Measurements from ENCODE around the gene SYTL3.
"Not testable (repeated sequence)": the region's sequence is repeated elsewhere in the genome, so short reads cannot be mapped to it uniquely, and the experiment has no call there.

Gene SYTL3

GRCh38 chr6:158621694-158622544 lies 27.9 kb upstream of the SYTL3 start:
- DNase-seq (ENCODE audit: extremely low read depth in 1 of 2, low read depth in 1 of 2) = no peak

- DNase-seq (ENCODE audit: extremely low read depth in 1 of 2, low read depth in 1 of 2) = no peak
These were observed 27.2 kb upstream of the SYTL3 start for GRCh38 chr6:158622545-158623190.

- no peak for DNase-seq (ENCODE audit: extremely low read depth in 1 of 2, low read depth in 1 of 2)
These were observed 24.9 kb upstream of the SYTL3 start for GRCh38 chr6:158624684-158625682.

GRCh38 chr6:158625881-158626305 lies 24.0 kb upstream of the SYTL3 start:
- DNase-seq (ENCODE audit: extremely low read depth in 1 of 2, low read depth in 1 of 2) = no peak

GRCh38 chr6:158626360-158627167 lies 23.3 kb upstream of the SYTL3 start:
- no peak for DNase-seq (ENCODE audit: extremely low read depth in 1 of 2, low read depth in 1 of 2)

- DNase-seq (ENCODE audit: extremely low read depth in 1 of 2, low read depth in 1 of 2) = no peak
These were observed 22.5 kb upstream of the SYTL3 start for GRCh38 chr6:158627168-158627939.

- no peak for DNase-seq (ENCODE audit: extremely low read depth in 1 of 2, low read depth in 1 of 2)
These were observed 22.0 kb upstream of the SYTL3 start for GRCh38 chr6:158627940-158628211.

GRCh38 chr6:158628542-158628941 lies 21.3 kb upstream of the SYTL3 start:
- no peak for DNase-seq (ENCODE audit: extremely low read depth in 1 of 2, low read depth in 1 of 2)

GRCh38 chr6:158629367-158630221 lies 20.3 kb upstream of the SYTL3 start:
- no peak for DNase-seq (ENCODE audit: extremely low read depth in 1 of 2, low read depth in 1 of 2)

- no peak for DNase-seq (ENCODE audit: extremely low read depth in 1 of 2, low read depth in 1 of 2)
These were observed 18.8 kb upstream of the SYTL3 start for GRCh38 chr6:158630938-158631616.

GRCh38 chr6:158631678-158632537 lies 17.9 kb upstream of the SYTL3 start:
- DNase-seq (ENCODE audit: extremely low read depth in 1 of 2, low read depth in 1 of 2) = no peak

GRCh38 chr6:158632538-158633119 lies 17.2 kb upstream of the SYTL3 start:
- not testable (repeated sequence) for DNase-seq (ENCODE audit: extremely low read depth in 1 of 2, low read depth in 1 of 2)

GRCh38 chr6:158633127-158633526 lies 16.7 kb upstream of the SYTL3 start:
- DNase-seq (ENCODE audit: extremely low read depth in 1 of 2, low read depth in 1 of 2) = no peak

GRCh38 chr6:158634695-158635426 lies 15.0 kb upstream of the SYTL3 start:
- no peak for DNase-seq (ENCODE audit: extremely low read depth in 1 of 2, low read depth in 1 of 2)

GRCh38 chr6:158635427-158636073 lies 14.3 kb upstream of the SYTL3 start:
- no peak for DNase-seq (ENCODE audit: extremely low read depth in 1 of 2, low read depth in 1 of 2)

GRCh38 chr6:158636778-158637177 lies 13.1 kb upstream of the SYTL3 start:
- no peak for DNase-seq (ENCODE audit: extremely low read depth in 1 of 2, low read depth in 1 of 2)

All from stimulated activated CD8-positive, alpha-beta memory T cell treated with anti-CD3 and anti-CD28 coated beads, Interleukin-7, amount 100 ng/mL, for 48 hours (primary cell).